Measurements from ENCODE around the gene MSI2. TPM values are rescaled to one million over a fixed set of nuclear protein-coding genes. Genes with fewer than 3 reads are reported as not detected.

Gene MSI2
- total RNA-seq, 4 donors from 2014 or later = 19.7 to 35.8 (median 22.4) TPM

GRCh38 chr17:57622683-57623433, 366.5 kb downstream of the MSI2 start:
- Histone ChIP-seq H3K36me3 (no peaks in the 10 kb centered on the region), H3K27ac (no peak overlapping the region), H3K27me3 (no peaks in the 10 kb centered on the region), H3K4me3 (no peak overlapping the region), H3K9me3 (no peaks in the 10 kb centered on the region), H3K4me1 (peaks cover 3% of the 10 kb centered on the region)
- TF ChIP-seq CTCF (IDR thresholded peaks at IDR 0.05) (no peak), POLR2A (IDR thresholded peaks at IDR 0.05) (no peak), EP300 (IDR thresholded peaks at IDR 0.05) (no peak), POLR2AphosphoS5 (IDR thresholded peaks at IDR 0.05) (no peak)
- WGBS = 69% methylated on average over 15 of the region's 16 CpGs
- DNase-seq (ENCODE audit: low spot score in 2 of 2) = no peak

GRCh38 chr17:57623620-57624019, 367.3 kb downstream of the MSI2 start:
- DNase-seq (ENCODE audit: low spot score in 2 of 2) = peak in 1 of 2 donors; percentile 43
- Histone ChIP-seq H3K4me3 (no peak overlapping the region), H3K4me1 (peaks cover 3% of the 10 kb centered on the region), H3K27me3 (no peaks in the 10 kb centered on the region), H3K9me3 (no peaks in the 10 kb centered on the region), H3K36me3 (peaks cover 6% of the 10 kb centered on the region), H3K27ac (no peak overlapping the region)
- WGBS = 88% methylated on average over 11 of the region's 11 CpGs
- no peak for TF ChIP-seq EP300 (IDR thresholded peaks at IDR 0.05)
- TF ChIP-seq POLR2A (IDR thresholded peaks at IDR 0.05) = no peak
- TF ChIP-seq POLR2AphosphoS5 (IDR thresholded peaks at IDR 0.05) = no peak
- TF ChIP-seq CTCF (IDR thresholded peaks at IDR 0.05) = no peak

- no peak overlapping the region for H3K4me3 ChIP-seq
- 91% methylated on average over 8 of the region's 8 CpGs for WGBS
- TF ChIP-seq CTCF (IDR thresholded peaks at IDR 0.05) = no peak
- no peak for TF ChIP-seq EP300 (IDR thresholded peaks at IDR 0.05)
- DNase-seq (ENCODE audit: low spot score in 2 of 2) = peak in 1 of 2 donors; percentile 56
- H3K4me1 ChIP-seq = peaks cover 3% of the 10 kb centered on the region
- no peaks in the 10 kb centered on the region for H3K27me3 ChIP-seq
- no peak overlapping the region for H3K27ac ChIP-seq
- H3K9me3 ChIP-seq = no peaks in the 10 kb centered on the region
- peaks cover 13% of the 10 kb centered on the region for H3K36me3 ChIP-seq
Observed at GRCh38 chr17:57624386-57624785, 368.1 kb downstream of the MSI2 start.

- DNase-seq (ENCODE audit: low spot score in 2 of 2) = no peak
- Histone ChIP-seq H3K4me1 (peaks cover 3% of the 10 kb centered on the region), H3K27me3 (no peaks in the 10 kb centered on the region), H3K4me3 (no peak overlapping the region), H3K36me3 (peaks cover 13% of the 10 kb centered on the region), H3K9me3 (no peaks in the 10 kb centered on the region), H3K27ac (no peak overlapping the region)
- WGBS = 90% methylated on average over 1 of the region's 1 CpG
- TF ChIP-seq CTCF (IDR thresholded peaks at IDR 0.05) (no peak), POLR2AphosphoS5 (IDR thresholded peaks at IDR 0.05) (no peak), POLR2A (IDR thresholded peaks at IDR 0.05) (no peak), EP300 (IDR thresholded peaks at IDR 0.05) (no peak)
Observed at GRCh38 chr17:57625511-57625910, 369.2 kb downstream of the MSI2 start.

- DNase-seq (ENCODE audit: low spot score in 2 of 2) = peak in 1 of 2 donors; percentile 60
- TF ChIP-seq POLR2AphosphoS5 (IDR thresholded peaks at IDR 0.05) = no peak
- H3K36me3 ChIP-seq = peaks cover 13% of the 10 kb centered on the region
- H3K27ac ChIP-seq = no peak overlapping the region
- H3K4me1 ChIP-seq = peaks cover 3% of the 10 kb centered on the region
- H3K27me3 ChIP-seq = no peaks in the 10 kb centered on the region
- H3K4me3 ChIP-seq = no peak overlapping the region
- WGBS = 97% methylated on average over 5 of the region's 9 CpGs
- H3K9me3 ChIP-seq = no peaks in the 10 kb centered on the region
Observed at GRCh38 chr17:57625957-57626356, 369.6 kb downstream of the MSI2 start.

Measured in suprapubic skin (tissue), 4 donors.